HFF-Myc (cell line): ENCODE results near the gene VRK2.

Experiments
- DNase-seq: peaks from one replicate; pipeline ENCODE4 v3.0.0-alpha.2; 2011; ENCODE audit warnings: low read depth; ENCODE audit errors: extremely low read depth
- H3K4me3 ChIP-seq: replicated peaks from 2 replicates; pipeline ENCODE4 v1.5.1; 2011; ENCODE audit warnings: low read depth, mild to moderate bottlenecking, control low read depth, low read length
- TF ChIP-seq, protein P1 (sequence below): IDR thresholded peaks from 2 replicates; pipeline ENCODE4 v1.5.1; 2012; ENCODE audit warnings: mild to moderate bottlenecking, low read depth, low read length, control low read depth; ENCODE audit errors: missing control alignments

Gene VRK2

DNA sequence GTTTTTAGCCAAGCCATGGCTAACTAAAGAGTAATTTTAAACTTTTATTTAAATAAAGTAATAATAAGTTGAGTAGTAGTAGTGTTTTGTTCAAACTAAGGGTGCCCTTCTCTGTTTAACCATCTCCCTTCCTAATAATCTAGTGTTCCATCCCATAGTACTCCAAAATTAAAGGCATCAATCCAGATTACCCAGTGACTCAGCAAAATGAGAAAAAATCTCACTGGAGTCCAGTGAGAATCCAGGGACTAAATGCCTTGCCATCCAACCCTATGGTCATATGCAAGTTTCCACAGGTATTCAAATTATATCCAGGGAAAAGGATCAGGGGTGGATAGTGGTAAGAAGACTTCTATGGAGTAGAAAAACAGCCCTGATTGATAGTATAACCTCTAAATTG is 19.6 kb upstream of the VRK2 start:
- no peak overlapping the region for H3K4me3 ChIP-seq
- TF ChIP-seq, protein P1, sequence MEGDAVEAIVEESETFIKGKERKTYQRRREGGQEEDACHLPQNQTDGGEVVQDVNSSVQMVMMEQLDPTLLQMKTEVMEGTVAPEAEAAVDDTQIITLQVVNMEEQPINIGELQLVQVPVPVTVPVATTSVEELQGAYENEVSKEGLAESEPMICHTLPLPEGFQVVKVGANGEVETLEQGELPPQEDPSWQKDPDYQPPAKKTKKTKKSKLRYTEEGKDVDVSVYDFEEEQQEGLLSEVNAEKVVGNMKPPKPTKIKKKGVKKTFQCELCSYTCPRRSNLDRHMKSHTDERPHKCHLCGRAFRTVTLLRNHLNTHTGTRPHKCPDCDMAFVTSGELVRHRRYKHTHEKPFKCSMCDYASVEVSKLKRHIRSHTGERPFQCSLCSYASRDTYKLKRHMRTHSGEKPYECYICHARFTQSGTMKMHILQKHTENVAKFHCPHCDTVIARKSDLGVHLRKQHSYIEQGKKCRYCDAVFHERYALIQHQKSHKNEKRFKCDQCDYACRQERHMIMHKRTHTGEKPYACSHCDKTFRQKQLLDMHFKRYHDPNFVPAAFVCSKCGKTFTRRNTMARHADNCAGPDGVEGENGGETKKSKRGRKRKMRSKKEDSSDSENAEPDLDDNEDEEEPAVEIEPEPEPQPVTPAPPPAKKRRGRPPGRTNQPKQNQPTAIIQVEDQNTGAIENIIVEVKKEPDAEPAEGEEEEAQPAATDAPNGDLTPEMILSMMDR = no peak
- DNase-seq = no peak

DNA sequence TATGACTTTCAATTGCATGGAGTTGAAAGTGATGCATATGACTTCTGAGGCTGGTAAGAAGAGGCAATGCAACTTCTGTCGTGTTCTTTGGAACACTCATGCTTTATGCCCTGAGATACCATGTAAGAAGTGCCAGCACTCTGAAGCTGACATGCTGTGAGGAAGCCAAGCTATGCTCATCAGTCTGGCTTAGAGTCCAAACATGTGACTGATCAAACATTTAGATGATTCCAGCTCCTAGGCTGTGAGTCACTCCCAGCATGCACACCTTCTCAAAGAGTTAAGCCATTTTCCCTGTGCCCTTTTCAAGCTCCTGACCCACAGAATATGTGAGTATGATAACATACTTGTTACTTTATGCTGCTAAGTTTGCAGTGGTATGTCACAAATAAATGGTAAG is 15.8 kb upstream of the VRK2 start:
- TF ChIP-seq, protein P1 = no peak
- H3K4me3 ChIP-seq = no peak overlapping the region
- peak; percentile 10 for DNase-seq

DNA sequence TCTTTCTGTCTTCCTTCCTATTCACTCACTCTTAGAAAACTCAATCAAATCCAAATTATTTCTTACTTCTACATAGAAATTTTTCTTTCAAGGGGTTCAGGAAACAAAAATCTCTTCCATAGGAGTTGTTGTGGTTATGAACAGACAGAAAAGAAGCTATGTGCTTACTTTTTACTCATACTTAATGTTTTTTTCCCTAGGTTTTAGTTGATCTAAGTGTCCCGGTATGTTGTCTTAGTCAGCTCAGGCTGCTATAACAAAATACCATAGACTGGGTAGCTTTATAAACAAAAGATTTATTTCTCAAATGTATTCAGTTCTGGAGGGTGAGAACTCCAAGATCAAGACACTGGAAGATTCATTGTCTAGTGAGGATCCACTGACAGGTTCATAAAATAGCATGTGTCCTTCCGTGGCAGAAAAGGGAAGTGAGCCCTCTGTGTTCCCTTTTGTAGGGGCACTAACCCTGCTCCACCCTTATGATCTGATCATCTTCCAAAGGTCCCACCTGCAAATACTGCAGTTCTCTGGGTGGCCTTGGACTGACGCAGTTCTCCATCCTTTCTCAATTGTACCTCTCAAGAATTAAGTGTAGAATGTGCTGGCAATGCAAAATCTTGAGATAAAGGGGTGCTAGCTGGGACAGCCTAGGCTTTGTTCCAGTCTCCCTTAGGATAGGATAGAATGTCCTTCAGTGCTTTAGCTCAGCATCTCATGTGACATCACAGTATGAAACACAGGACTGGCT is 14.4 kb upstream of the VRK2 start:
- no peak for DNase-seq
- H3K4me3 ChIP-seq = no peak overlapping the region
- TF ChIP-seq, protein P1 = no peak

- no peak for DNase-seq
- TF ChIP-seq, protein P1 = no peak
- H3K4me3 ChIP-seq = no peak overlapping the region
Observed at GRCh38 chr2:58032764-58033080, 13.9 kb upstream of the VRK2 start.

- no peak for DNase-seq
- TF ChIP-seq, protein P1 = no peak
- no peak overlapping the region for H3K4me3 ChIP-seq
Observed at GRCh38 chr2:58033530-58033929, 13.1 kb upstream of the VRK2 start.

DNA sequence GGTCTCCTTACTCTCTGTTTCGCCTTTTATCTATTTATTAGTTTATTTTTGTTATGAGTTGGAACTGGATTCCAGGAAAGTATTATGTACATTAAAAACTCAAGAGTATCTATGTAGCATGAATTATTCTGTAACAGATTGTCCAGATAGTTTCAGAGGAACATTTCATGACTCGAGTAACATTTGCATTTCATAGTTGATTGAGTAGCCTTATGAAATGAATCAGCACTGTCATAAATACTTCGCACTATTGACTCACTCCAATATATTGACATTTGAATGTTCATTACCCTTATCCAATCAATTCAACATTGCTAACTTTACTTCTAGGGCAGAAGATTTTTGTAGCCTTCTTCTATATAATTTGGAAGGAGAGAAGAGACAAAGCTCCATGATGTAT is 11.3 kb upstream of the VRK2 start:
- no peak for DNase-seq
- TF ChIP-seq, protein P1 = no peak
- no peak overlapping the region for H3K4me3 ChIP-seq

DNA sequence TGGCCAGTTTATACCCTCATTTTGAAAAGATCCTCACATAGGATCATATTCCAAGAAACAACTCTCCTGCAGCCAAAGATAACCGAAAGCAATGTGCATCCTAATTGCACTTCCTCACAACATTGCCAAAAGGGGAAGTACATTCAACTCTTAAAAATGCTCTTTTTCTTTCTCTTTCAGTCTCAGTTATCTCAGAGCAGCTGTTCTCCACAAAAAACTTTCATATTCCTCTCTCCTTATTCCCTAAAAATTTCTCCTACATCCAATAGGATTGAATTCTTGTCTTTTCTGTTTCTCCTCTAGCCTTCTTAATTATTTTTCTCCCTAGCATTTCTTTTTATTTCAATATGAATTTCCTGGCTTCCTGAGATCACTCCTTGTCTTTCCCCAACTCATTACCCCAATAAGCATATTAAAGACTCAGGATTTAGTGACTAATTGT is 7.4 kb upstream of the VRK2 start:
- TF ChIP-seq, protein P1 = no peak
- DNase-seq = no peak

More for the DNA sequence above, 7.4 kb upstream of the VRK2 start:
- H3K4me3 ChIP-seq = no peak overlapping the region
